ENCODE measurements around the gene CACNA1C. TPM values are rescaled to one million over a fixed set of nuclear protein-coding genes. Genes with fewer than 3 reads are reported as not detected.

The CACNA1C gene
- total RNA-seq, 4 donors from 2014 or later: 44.1 to 104 (median 49.4) TPM

DNA sequence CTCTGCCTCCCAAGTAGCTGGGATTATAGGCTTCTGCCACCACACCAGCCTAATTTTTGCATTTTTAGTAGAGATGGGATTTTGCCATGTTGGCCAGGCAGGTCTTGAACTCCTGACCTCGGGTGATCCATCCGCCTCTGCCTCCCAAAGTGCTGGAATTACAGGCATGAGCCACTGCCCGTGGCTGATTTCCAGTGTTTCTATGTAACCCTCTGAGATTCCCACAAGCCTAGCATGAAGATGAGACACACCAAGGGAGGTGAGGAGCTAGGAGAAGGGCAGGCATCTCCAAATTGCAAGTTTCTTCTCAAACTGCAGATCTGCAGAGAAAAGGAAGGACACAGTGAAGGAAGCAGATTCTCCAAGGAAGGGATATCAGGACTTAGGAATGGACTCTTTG, 125.0 kb downstream of the CACNA1C start:
- TF ChIP-seq, protein P1, sequence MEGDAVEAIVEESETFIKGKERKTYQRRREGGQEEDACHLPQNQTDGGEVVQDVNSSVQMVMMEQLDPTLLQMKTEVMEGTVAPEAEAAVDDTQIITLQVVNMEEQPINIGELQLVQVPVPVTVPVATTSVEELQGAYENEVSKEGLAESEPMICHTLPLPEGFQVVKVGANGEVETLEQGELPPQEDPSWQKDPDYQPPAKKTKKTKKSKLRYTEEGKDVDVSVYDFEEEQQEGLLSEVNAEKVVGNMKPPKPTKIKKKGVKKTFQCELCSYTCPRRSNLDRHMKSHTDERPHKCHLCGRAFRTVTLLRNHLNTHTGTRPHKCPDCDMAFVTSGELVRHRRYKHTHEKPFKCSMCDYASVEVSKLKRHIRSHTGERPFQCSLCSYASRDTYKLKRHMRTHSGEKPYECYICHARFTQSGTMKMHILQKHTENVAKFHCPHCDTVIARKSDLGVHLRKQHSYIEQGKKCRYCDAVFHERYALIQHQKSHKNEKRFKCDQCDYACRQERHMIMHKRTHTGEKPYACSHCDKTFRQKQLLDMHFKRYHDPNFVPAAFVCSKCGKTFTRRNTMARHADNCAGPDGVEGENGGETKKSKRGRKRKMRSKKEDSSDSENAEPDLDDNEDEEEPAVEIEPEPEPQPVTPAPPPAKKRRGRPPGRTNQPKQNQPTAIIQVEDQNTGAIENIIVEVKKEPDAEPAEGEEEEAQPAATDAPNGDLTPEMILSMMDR (IDR thresholded peaks at IDR 0.05): no peak
- TF ChIP-seq POLR2A (IDR thresholded peaks at IDR 0.05; ENCODE audit: low read depth): no peak
- no peak for TF ChIP-seq POLR2AphosphoS5 (IDR thresholded peaks at IDR 0.05)
- TF ChIP-seq EP300 (IDR thresholded peaks at IDR 0.05): no peak
- H3K27ac ChIP-seq (replicated peaks in 1 of 4): peak overlapping the region; percentile 75 to 89 (median 78)
- H3K9me3 ChIP-seq: no peaks in the 10 kb centered on the region
- no peaks in the 10 kb centered on the region for H3K27me3 ChIP-seq
- no peaks in the 10 kb centered on the region for H3K36me3 ChIP-seq
- no peak overlapping the region for H3K4me3 ChIP-seq
- DNase-seq (ENCODE audit: extremely low spot score): no peak
- WGBS: 59% methylated on average over 3 of the region's 3 CpGs
- H3K4me1 ChIP-seq: peaks cover 49 to 84% (median 76%) of the 10 kb centered on the region in 4 donors
- intact Hi-C loops (cut with DNase I): loop anchor here (5.0 kb wide), 1 partner anchor 110 kb away; no protein-coding TSS in a partner anchor

DNA sequence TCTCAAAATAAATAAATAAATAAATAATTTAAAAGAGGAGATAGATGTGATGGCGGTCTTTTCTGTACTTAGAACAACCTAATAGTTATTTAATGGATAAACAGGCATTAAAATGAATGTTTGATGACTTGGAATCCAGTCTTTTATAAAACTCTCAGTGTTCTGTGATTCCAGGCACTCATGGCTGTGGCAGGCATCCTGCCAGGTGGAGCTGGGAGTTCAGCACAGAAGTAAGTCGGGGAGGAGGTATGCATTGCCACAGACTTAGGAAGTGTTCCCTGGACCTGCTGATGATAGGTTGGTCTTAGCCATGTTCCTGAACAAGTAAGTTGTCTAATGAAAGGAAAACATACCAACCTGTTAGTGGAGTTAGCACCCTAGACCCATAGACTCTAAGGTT, 126.3 kb downstream of the CACNA1C start:
- Histone ChIP-seq H3K27ac (replicated peaks in 1 of 4) (peak overlapping the region; percentile 75 to 89 (median 78)), H3K4me3 (no peak overlapping the region), H3K4me1 (peaks cover 48 to 84% (median 78%) of the 10 kb centered on the region in 4 donors), H3K9me3 (no peaks in the 10 kb centered on the region), H3K36me3 (no peaks in the 10 kb centered on the region), H3K27me3 (no peaks in the 10 kb centered on the region)
- DNase-seq (ENCODE audit: extremely low spot score): no peak
- WGBS: 78% methylated on average over 2 of the region's 2 CpGs
- TF ChIP-seq, protein P1 (IDR thresholded peaks at IDR 0.05): no peak
- TF ChIP-seq POLR2A (IDR thresholded peaks at IDR 0.05; ENCODE audit: low read depth) (no peak), EP300 (IDR thresholded peaks at IDR 0.05) (no peak), POLR2AphosphoS5 (IDR thresholded peaks at IDR 0.05) (no peak)
- intact Hi-C loops (cut with DNase I): loop anchor here (5.0 kb wide), 1 partner anchor 112 kb away; no protein-coding TSS in a partner anchor

DNA sequence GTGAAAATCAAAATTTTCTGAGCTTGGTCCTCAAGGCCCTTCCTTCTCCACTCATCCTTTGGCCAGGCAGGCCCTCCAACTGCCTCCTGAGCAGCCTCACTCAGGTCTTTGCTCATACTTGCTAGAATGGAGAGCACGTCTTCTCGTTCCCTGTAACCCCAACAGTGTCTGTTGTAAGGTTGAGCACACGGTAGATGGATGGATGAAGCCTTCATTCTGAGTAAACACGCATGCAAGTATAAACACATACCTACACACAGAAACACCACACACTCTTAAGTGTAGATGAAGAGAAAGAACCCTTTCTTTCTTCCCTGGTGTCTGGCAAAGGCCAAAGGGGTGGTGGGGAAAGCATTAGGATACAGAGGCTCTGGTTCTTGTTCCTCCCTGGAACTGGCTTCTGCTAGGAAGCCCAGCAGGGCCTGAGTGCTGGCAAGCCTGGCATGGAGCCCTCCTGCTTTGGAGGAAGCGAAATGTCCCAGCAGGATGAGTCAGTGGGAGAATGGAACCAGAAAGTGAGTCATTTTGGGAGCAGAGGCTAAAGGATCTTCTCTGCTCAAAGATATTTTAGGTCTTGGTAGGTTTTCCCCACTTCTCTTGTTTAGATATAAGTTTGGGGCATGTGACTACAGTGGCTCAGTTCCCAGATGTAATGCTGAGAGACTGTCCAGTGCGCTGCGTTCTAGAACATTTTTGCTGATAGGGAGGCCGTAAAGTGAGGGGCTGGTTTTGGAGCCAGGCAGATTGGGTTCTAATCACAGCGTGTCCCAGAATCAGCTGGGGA, 127.4 kb downstream of the CACNA1C start:
- WGBS: 45% methylated on average over 9 of the region's 9 CpGs
- no peak overlapping the region for H3K4me3 ChIP-seq
- H3K27me3 ChIP-seq: no peaks in the 10 kb centered on the region
- TF ChIP-seq EP300 (IDR thresholded peaks at IDR 0.05) (peak; percentile 45), POLR2A (IDR thresholded peaks at IDR 0.05; ENCODE audit: low read depth) (no peak), POLR2AphosphoS5 (IDR thresholded peaks at IDR 0.05) (peak; percentile 75 to 84)
- TF ChIP-seq, protein P1 (IDR thresholded peaks at IDR 0.05): peak in 1 of 3 experiments; percentile 8
- H3K27ac ChIP-seq (replicated peaks in 1 of 4): peak overlapping the region; percentile 75 to 89 (median 78)
- H3K4me1 ChIP-seq: peaks cover 54 to 93% (median 80%) of the 10 kb centered on the region in 4 donors
- no peaks in the 10 kb centered on the region for H3K36me3 ChIP-seq
- H3K9me3 ChIP-seq: no peaks in the 10 kb centered on the region
- DNase-seq (ENCODE audit: extremely low spot score): no peak
- intact Hi-C loops (cut with DNase I): loop anchor here (5.0 kb wide), 2 partner anchors 87 to 113 kb away; no protein-coding TSS in a partner anchor

DNA sequence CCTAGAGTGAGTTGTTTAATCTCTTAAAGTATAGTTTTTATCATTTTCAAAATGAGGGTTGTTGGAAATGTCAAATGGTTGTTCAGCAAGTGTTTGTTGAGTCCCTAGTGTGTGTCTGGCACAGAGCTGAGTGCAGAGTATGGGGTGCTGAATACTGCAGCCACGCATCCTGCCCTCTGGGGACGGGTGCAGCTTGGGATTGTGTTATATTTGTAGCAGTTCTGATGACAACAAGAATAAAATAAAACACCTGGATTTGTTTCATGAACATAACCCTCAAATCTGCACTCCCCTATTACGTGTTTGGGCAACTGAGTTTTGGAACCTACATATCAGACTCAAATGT, 127.9 kb downstream of the CACNA1C start:
- H3K36me3 ChIP-seq: no peaks in the 10 kb centered on the region
- TF ChIP-seq POLR2AphosphoS5 (IDR thresholded peaks at IDR 0.05) (no peak), EP300 (IDR thresholded peaks at IDR 0.05) (no peak), POLR2A (IDR thresholded peaks at IDR 0.05; ENCODE audit: low read depth) (no peak)
- TF ChIP-seq, protein P1 (IDR thresholded peaks at IDR 0.05): no peak
- H3K4me1 ChIP-seq: peaks cover 54 to 94% (median 80%) of the 10 kb centered on the region in 4 donors
- 59% methylated on average over 3 of the region's 3 CpGs for WGBS
- H3K27me3 ChIP-seq: no peaks in the 10 kb centered on the region
- DNase-seq (ENCODE audit: extremely low spot score): no peak
- H3K9me3 ChIP-seq: no peaks in the 10 kb centered on the region
- no peak overlapping the region for H3K4me3 ChIP-seq
- H3K27ac ChIP-seq (replicated peaks in 1 of 4): peak overlapping the region; percentile 75 to 89 (median 78)
- intact Hi-C loops (cut with DNase I): loop anchor here (5.0 kb wide), 1 partner anchor 87 kb away; no protein-coding TSS in a partner anchor
